K562 (cell line): ENCODE results near the gene PRPF6. TPM values are rescaled to one million over a fixed set of nuclear protein-coding genes. Genes with fewer than 3 reads are reported as not detected.

ENCODE experiments used
- ATAC-seq: fragments of 200-7000 bp; cut with Tn5 transposase; 3 replicates; pipeline ENCODE4 v1.9.1; 2020; ENCODE audit warnings: moderate library complexity
- BruUV-seq: library from RNA; stranded (reverse); fragments of 400-500 nt; replicated peaks from 2 replicates; lab custom pipeline; 2021; lab: Mats Ljungman, UMichigan
- CTCF ChIA-PET: fragments of 300-600 bp; formaldehyde crosslinking; extraction: SDS; loops from one replicate; lab custom pipeline; 2021; ENCODE audit warnings: low intra/inter-chr PET ratio; lab: Yijun Ruan, JAX
- POLR2A ChIA-PET: fragments of 300-600, 350-650 bp; sonication (Branson Sonifier 250); formaldehyde crosslinking; extraction: SDS; loops from one replicate; lab custom pipeline; 2021; ENCODE audit warnings: antibody characterized with exemption, inconsistent platforms; lab: Yijun Ruan, JAX
- DNase-seq, 4 experiments: peaks; one replicate each; pipeline versions ENCODE4 v3.0.0 to v3.0.0-alpha.2; 2011 to 2018; ENCODE audit warnings: low spot score in 3 of 4, mixed read lengths in 3 of 4; ENCODE audit errors: extremely low read depth in 1 of 4
- FAIRE-seq: peaks from 2 replicates; lab custom pipeline; 2011; peaks lifted over from hg19 to GRCh38; lab: Jason Lieb, UNC
- H2AFZ ChIP-seq: 2 replicates; pipeline ENCODE4 v1.6.0; 2011; ENCODE audit warnings: low read depth, low read length, control low read depth, inconsistent platforms
- H3K27ac ChIP-seq: fragments of 200-600 bp; 3 replicates; pipeline ENCODE4 v1.8.0; 2011; ENCODE audit warnings: low read depth, mild to moderate bottlenecking, control low read depth, inconsistent platforms, low read length, moderate library complexity, mixed read lengths; ENCODE audit errors: extremely low read depth
- H3K27me3 ChIP-seq, 2 experiments: fragments of 300-600 bp in 1 of 2; 2 replicates in 1 of 2; 3 replicates in 1 of 2; pipeline versions ENCODE4 v1.6.0 to v1.8.0; 2011; ENCODE audit warnings: inconsistent platforms in 2 of 2, low read length in 2 of 2, mild to moderate bottlenecking in 1 of 2, mixed read lengths in 1 of 2, moderate library complexity in 1 of 2; ENCODE audit not compliant: control insufficient read depth in 2 of 2, insufficient read depth in 2 of 2
- H3K36me3 ChIP-seq: fragments of 300-600 bp; 3 replicates; pipeline ENCODE4 v1.8.0; 2011; ENCODE audit warnings: mild to moderate bottlenecking, low read length, inconsistent platforms; ENCODE audit not compliant: control insufficient read depth, insufficient read depth
- H3K4me1 ChIP-seq, 2 experiments: fragments of 200-600 bp in 1 of 2; replicated peaks in 1 of 2; 2 replicates in 1 of 2; 3 replicates in 1 of 2; pipeline versions ENCODE4 v1.5.1 to v1.8.0; 2011; ENCODE audit warnings: inconsistent platforms in 2 of 2, low read length in 2 of 2, mild to moderate bottlenecking in 1 of 2, mixed read lengths in 1 of 2, moderate library complexity in 1 of 2; ENCODE audit not compliant: control insufficient read depth in 2 of 2, insufficient read depth in 2 of 2
- H3K4me2 ChIP-seq: 2 replicates; pipeline ENCODE4 v1.6.1; 2011; ENCODE audit warnings: low read length, control low read depth, inconsistent platforms, mixed read lengths; ENCODE audit not compliant: insufficient read depth
- H3K4me3 ChIP-seq: fragments of 200-600 bp; sonication (generic), shearing (Covaris generic); 2 replicates; pipeline ENCODE4 v1.5.1; 2016; ENCODE audit warnings: control low read depth, inconsistent platforms
- H3K79me2 ChIP-seq: fragments of 200-600 bp; 3 replicates; pipeline ENCODE4 v1.8.0; 2011; ENCODE audit warnings: low read length, inconsistent platforms; ENCODE audit not compliant: control insufficient read depth, insufficient read depth
- H3K9ac ChIP-seq, 2 experiments: 2 replicates each; pipeline versions ENCODE4 v1.6.0 to v1.6.1; 2011; ENCODE audit warnings: low read depth in 2 of 2, low read length in 2 of 2, control low read depth in 1 of 2, inconsistent platforms in 1 of 2, mild to moderate bottlenecking in 1 of 2, mixed read lengths in 1 of 2; ENCODE audit not compliant: insufficient read depth in 1 of 2
- H3K9me1 ChIP-seq: one replicate; pipeline ENCODE4 v1.6.0; 2011; ENCODE audit warnings: inconsistent platforms, mild to moderate bottlenecking, low read length, moderate library complexity; ENCODE audit not compliant: control insufficient read depth, insufficient read depth
- H3K9me3 ChIP-seq: replicated peaks from 2 replicates; pipeline ENCODE4 v1.5.1; 2011; ENCODE audit warnings: low read depth, low read length, inconsistent platforms; ENCODE audit not compliant: control insufficient read depth, insufficient read depth
- H4K20me1 ChIP-seq: replicated peaks from 2 replicates; pipeline ENCODE4 v1.6.1; 2011; ENCODE audit warnings: low read length, inconsistent platforms, mixed read lengths; ENCODE audit not compliant: control insufficient read depth, insufficient read depth
- POLR2G ChIP-seq: fragments of 200-400 bp; formaldehyde crosslinking; IDR thresholded peaks from 2 replicates; pipeline ENCODE4 v1.6.1; 2017; ENCODE audit warnings: low read depth, mild to moderate bottlenecking, antibody characterized with exemption, low read length, moderate library complexity
- WGBS: fragments of 100-300 bp; shearing (Covaris generic); methylation state at CpG from one replicate; pipeline ENCODE4 v1.1.6; 2016; ENCODE audit warnings: low coverage, mixed read lengths; ENCODE audit not compliant: insufficient coverage; ENCODE audit errors: missing lambda C conversion rate; 5-methylcytosine and 5-hydroxymethylcytosine counted together
- in situ Hi-C: fragments of 300-500 bp; cut with MboI; formaldehyde crosslinking; loops from 4 replicates; pipeline ENCODE4 v1.15.0; 2018; ENCODE audit warnings: inconsistent platforms, mixed read lengths
- intact Hi-C: fragments of 100-400 bp; cut with micrococcal nuclease; formaldehyde crosslinking; loops from 2 replicates; pipeline ENCODE4 v1.14.2; 2022
- polyA plus RNA-seq, 8 experiments: library from polyadenylated mRNA; depleted of rRNA in 4 of 8; stranded (reverse) in 5 of 8; unstranded in 3 of 8; fragments of >200 nt; fragmentation: Nextera tagmentation in 2 of 8; fragmentation: Illumina TruSeq in 1 of 8; extraction: Ambion mirVana in 2 of 8; extraction: Trizol in 1 of 8; gene quantifications; 2 replicates each; pipeline versions ENCODE4 v1.2.1 to v1.2.3, GENCODE V29; 2011 to 2014; ENCODE audit warnings: inconsistent platforms in 1 of 8, missing spikeins in 1 of 8
- total RNA-seq, 7 experiments: library from RNA; depleted of rRNA in 6 of 7; stranded (reverse); fragments of >200 nt in 6 of 7; fragmentation: Illumina TruSeq in 2 of 7; extraction: Trizol in 2 of 7; gene quantifications; 2 replicates each; pipeline versions ENCODE4 v1.2.1 to v1.2.3, GENCODE V29; 2011 to 2021; ENCODE audit warnings: low replicate concordance in 1 of 7
- TF ChIP-seq, protein P1 (sequence below): fragments of 450-650 bp; IDR thresholded peaks from 2 replicates; pipeline ENCODE4 v1.6.1; 2016; ENCODE audit warnings: missing biosample characterization, missing genetic modification characterization

The PRPF6 gene
- total and polyA plus RNA-seq, 9 of the 15 experiments (the other 6 are each of a cell fraction or from before 2014, with no cell fraction given): 4.2 to 83.2 (median 59.9) TPM

DNA sequence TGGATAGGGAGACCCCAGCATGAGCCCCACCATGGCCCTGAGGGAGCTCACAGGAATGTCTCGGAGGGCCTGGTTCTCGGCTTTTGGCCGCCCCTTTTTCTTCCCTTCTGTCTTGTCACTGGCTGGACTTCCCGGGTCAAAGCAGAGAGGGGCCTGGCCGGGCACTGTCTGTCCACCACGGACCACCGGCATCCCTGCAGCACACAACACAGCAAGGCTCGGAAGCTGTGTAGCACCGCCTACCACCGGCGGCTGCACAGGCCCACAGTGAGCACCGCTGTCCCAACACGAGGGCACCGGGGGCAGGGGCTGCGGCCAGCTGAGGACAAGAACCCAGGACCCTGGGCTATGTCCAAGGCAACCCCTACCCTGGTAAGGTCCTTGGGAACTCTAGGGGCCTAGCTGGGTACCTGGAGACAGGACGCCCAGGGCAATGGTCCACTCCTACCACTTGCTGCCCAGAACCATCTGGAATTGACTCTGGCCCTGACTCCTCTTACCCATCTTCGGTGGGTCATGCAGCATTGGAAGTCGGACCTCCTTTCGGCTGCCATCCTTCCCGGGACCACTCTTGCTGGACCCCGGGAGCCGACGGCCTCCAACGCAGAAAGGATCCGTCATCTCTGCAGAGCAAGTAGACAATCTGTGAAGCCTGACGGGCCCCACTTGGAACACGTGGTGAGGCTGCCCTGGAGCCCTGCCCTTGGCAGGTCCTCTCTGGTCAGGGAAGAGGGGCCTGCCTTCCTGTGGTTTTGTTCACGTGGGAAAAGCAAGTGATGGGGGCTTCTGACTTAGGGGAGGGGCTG lies 13.4 kb upstream of the PRPF6 start:
- H3K4me2 ChIP-seq: no peak overlapping the region
- no peak overlapping the region for H3K27ac ChIP-seq
- in situ Hi-C loops (no loop called here), intact Hi-C loops (no loop called here)
- no peaks in the 10 kb centered on the region for H3K27me3 ChIP-seq
- DNase-seq (no peak), ATAC-seq (no peak), FAIRE-seq (no peak)
- H4K20me1 ChIP-seq: no peaks in the 10 kb centered on the region
- H2AFZ ChIP-seq: no peak overlapping the region
- POLR2A ChIA-PET: interaction anchor here (1.0 to 1.7 kb wide), 3 partner anchors 8 to 13 kb away, joined by 4 to 9 read pairs (median 6); partner anchors contain the start of genes PRPF6 and UCKL1
- H3K9me1 ChIP-seq: no peaks in the 10 kb centered on the region
- no peaks in the 10 kb centered on the region for H3K9me3 ChIP-seq
- TF ChIP-seq, protein P1, sequence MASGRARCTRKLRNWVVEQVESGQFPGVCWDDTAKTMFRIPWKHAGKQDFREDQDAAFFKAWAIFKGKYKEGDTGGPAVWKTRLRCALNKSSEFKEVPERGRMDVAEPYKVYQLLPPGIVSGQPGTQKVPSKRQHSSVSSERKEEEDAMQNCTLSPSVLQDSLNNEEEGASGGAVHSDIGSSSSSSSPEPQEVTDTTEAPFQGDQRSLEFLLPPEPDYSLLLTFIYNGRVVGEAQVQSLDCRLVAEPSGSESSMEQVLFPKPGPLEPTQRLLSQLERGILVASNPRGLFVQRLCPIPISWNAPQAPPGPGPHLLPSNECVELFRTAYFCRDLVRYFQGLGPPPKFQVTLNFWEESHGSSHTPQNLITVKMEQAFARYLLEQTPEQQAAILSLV (tag): no peak
- peak; percentile 39; the same call in 1 of the 2 replicates for TF ChIP-seq POLR2G
- H3K4me3 ChIP-seq: no peak overlapping the region
- BruUV-seq: no TSS peak
- peak overlapping the region in 1 of 2 experiments; percentile 99; a peak in 2 of 4 replicates for H3K9ac ChIP-seq
- H3K79me2 ChIP-seq: peaks cover 21% of the 10 kb centered on the region
- H3K4me1 ChIP-seq: peaks cover 10 to 47% of the 10 kb centered on the region in 2 experiments
- WGBS: 94% methylated on average over 22 of the region's 28 CpGs
- CTCF ChIA-PET: no interaction called here
- peaks cover 48% of the 10 kb centered on the region; the same call in 2 of the 3 replicates for H3K36me3 ChIP-seq
